Naive B cell (primary cell): ENCODE data around the gene STK32C. TPM values are rescaled to one million over a fixed set of nuclear protein-coding genes. Genes with fewer than 3 reads are reported as not detected.
A peak's percentile ranks its signal among the peaks of the same experiment; 100 is the strongest.

Experiments
- ATAC-seq, 2 donors: fragments of 150-1000 bp; cut with Tn5 transposase; 2 replicates each; pipeline ENCODE4 v1.10.0; 2021; ENCODE audit warnings: low read depth in 2 of 2, mild to moderate bottlenecking in 2 of 2, moderate library complexity in 2 of 2
- DNase-seq: peaks from one replicate; pipeline ENCODE4 v3.0.0; 2022
- H3K27ac Mint-ChIP-seq, 6 donors: one replicate each; pipeline ENCODE4 v1.8.0; 2020 to 2022; ENCODE audit warnings: mild to moderate bottlenecking in 6 of 6, mixed read lengths in 6 of 6, moderate library complexity in 5 of 6, inconsistent platforms in 2 of 6
- H3K27me3 Mint-ChIP-seq, 3 donors: one replicate each; pipeline ENCODE4 v1.8.0; 2021 to 2022; ENCODE audit warnings: mixed read lengths in 3 of 3, mild to moderate bottlenecking in 1 of 3
- H3K36me3 Mint-ChIP-seq, 2 donors: one replicate each; pipeline ENCODE4 v1.8.0; 2020 to 2022; ENCODE audit warnings: mixed read lengths in 2 of 2, inconsistent platforms in 1 of 2, mild to moderate bottlenecking in 1 of 2
- H3K4me1 Mint-ChIP-seq, 3 donors: one replicate each; pipeline ENCODE4 v1.8.0; 2020 to 2022; ENCODE audit warnings: mixed read lengths in 3 of 3, inconsistent platforms in 1 of 3, mild to moderate bottlenecking in 1 of 3, moderate library complexity in 1 of 3
- H3K4me3 Mint-ChIP-seq, 8 donors: one replicate each; pipeline ENCODE4 v1.8.0; 2020 to 2022; ENCODE audit warnings: mild to moderate bottlenecking in 8 of 8, mixed read lengths in 8 of 8, moderate library complexity in 8 of 8, inconsistent platforms in 2 of 8
- H3K9me3 Mint-ChIP-seq, 7 donors: one replicate each; pipeline ENCODE4 v1.8.0; 2020 to 2022; ENCODE audit warnings: mixed read lengths in 7 of 7, mild to moderate bottlenecking in 5 of 7, inconsistent platforms in 2 of 7, moderate library complexity in 1 of 7
- polyA plus RNA-seq, 6 donors: library from polyadenylated mRNA; unstranded; fragments of 300-500 nt; fragmentation: Illumina TruSeq; gene quantifications; one replicate each; pipeline ENCODE4 v1.2.3, GENCODE V29; 2021; ENCODE audit warnings: low read depth in 6 of 6

STK32C gene
- polyA plus RNA-seq, 6 donors from 2014 or later = 5.7 to 9.5 (median 7.2) TPM

- peaks cover 0 to 6% (median 1%) of the 10 kb centered on the region in 3 donors for H3K4me1 Mint-ChIP-seq
- H3K27me3 Mint-ChIP-seq = peaks cover 19 to 37% (median 22%) of the 10 kb centered on the region in 3 donors
- H3K36me3 Mint-ChIP-seq = peaks cover 0 to 8% of the 10 kb centered on the region in 2 donors
Observed at GRCh38 chr10:132192991-132193665, 114.6 kb downstream of the STK32C start.

GRCh38 chr10:132192076-132192975, 115.4 kb downstream of the STK32C start:
- Mint-ChIP-seq H3K36me3 (peaks cover 0 to 8% of the 10 kb centered on the region in 2 donors), H3K9me3 (peaks cover 0 to 6% (median 2%) of the 10 kb centered on the region in 7 donors), H3K4me1 (peaks cover 0 to 10% (median 6%) of the 10 kb centered on the region in 3 donors), H3K27ac (no peak overlapping the region), H3K27me3 (peaks cover 22 to 44% (median 27%) of the 10 kb centered on the region in 3 donors), H3K4me3 (no peak overlapping the region)
- no peak for DNase-seq
- ATAC-seq = no peak

More at GRCh38 chr10:132192991-132193665, 114.6 kb downstream of the STK32C start:
- ATAC-seq = no peak
- peaks cover 0 to 5% (median 2%) of the 10 kb centered on the region in 7 donors for H3K9me3 Mint-ChIP-seq
- no peak for DNase-seq
- no peak overlapping the region for H3K27ac Mint-ChIP-seq
- H3K4me3 Mint-ChIP-seq = peak overlapping the region in 1 of 8 donors; percentile 33

GRCh38 chr10:132189810-132190422, 117.8 kb downstream of the STK32C start:
- ATAC-seq (no peak), DNase-seq (no peak)
- peaks cover 0 to 11% (median 10%) of the 10 kb centered on the region in 3 donors for H3K4me1 Mint-ChIP-seq
- peaks cover 0 to 6% (median 4%) of the 10 kb centered on the region in 7 donors for H3K9me3 Mint-ChIP-seq
- peaks cover 25 to 50% (median 32%) of the 10 kb centered on the region in 3 donors for H3K27me3 Mint-ChIP-seq
- peaks cover 0 to 8% of the 10 kb centered on the region in 2 donors for H3K36me3 Mint-ChIP-seq
- peak overlapping the region in 1 of 8 donors; percentile 10 for H3K4me3 Mint-ChIP-seq
- H3K27ac Mint-ChIP-seq = no peak overlapping the region

- Mint-ChIP-seq H3K9me3 (peaks cover 0 to 8% (median 4%) of the 10 kb centered on the region in 7 donors), H3K4me3 (peak overlapping the region in 3 of 8 donors; percentile 59 to 89 (median 70)), H3K27ac (no peak overlapping the region), H3K27me3 (peaks cover 31 to 52% (median 41%) of the 10 kb centered on the region in 3 donors), H3K4me1 (peaks cover 0 to 15% (median 10%) of the 10 kb centered on the region in 3 donors), H3K36me3 (peaks cover 0 to 8% of the 10 kb centered on the region in 2 donors)
- ATAC-seq (no peak), DNase-seq (no peak)
Observed at GRCh38 chr10:132189016-132189415, 118.7 kb downstream of the STK32C start.

- Mint-ChIP-seq H3K27ac (peak overlapping the region in 1 of 6 donors; percentile 16), H3K36me3 (peaks cover 0 to 8% of the 10 kb centered on the region in 2 donors), H3K4me1 (peaks cover 0 to 15% (median 10%) of the 10 kb centered on the region in 3 donors), H3K9me3 (peaks cover 0 to 8% (median 4%) of the 10 kb centered on the region in 7 donors), H3K4me3 (peak overlapping the region in 5 of 8 donors; percentile 28 to 89 (median 70)), H3K27me3 (peaks cover 38 to 55% (median 47%) of the 10 kb centered on the region in 3 donors)
- no peak for ATAC-seq
- no peak for DNase-seq
Observed at GRCh38 chr10:132188331-132188730, 119.4 kb downstream of the STK32C start.

GRCh38 chr10:132187430-132188138, 120.2 kb downstream of the STK32C start:
- peaks cover 0 to 8% (median 4%) of the 10 kb centered on the region in 7 donors for H3K9me3 Mint-ChIP-seq
- H3K27ac Mint-ChIP-seq = no peak overlapping the region
- H3K27me3 Mint-ChIP-seq = peaks cover 43 to 56% (median 55%) of the 10 kb centered on the region in 3 donors
- DNase-seq = no peak
- no peak for ATAC-seq
- H3K4me1 Mint-ChIP-seq = peaks cover 0 to 15% (median 10%) of the 10 kb centered on the region in 3 donors
- H3K36me3 Mint-ChIP-seq = peaks cover 0 to 8% of the 10 kb centered on the region in 2 donors
- H3K4me3 Mint-ChIP-seq = peak overlapping the region in 7 of 8 donors; percentile 13 to 89 (median 60)

- ATAC-seq (peak; percentile 43 to 58), DNase-seq (no peak)
- peaks cover 0 to 8% of the 10 kb centered on the region in 2 donors for H3K36me3 Mint-ChIP-seq
- peaks cover 0 to 15% (median 10%) of the 10 kb centered on the region in 3 donors for H3K4me1 Mint-ChIP-seq
- peak within 1 kb of the TSS in 6 of 8 donors; percentile 26 to 89 (median 62) for H3K4me3 Mint-ChIP-seq
- H3K27me3 Mint-ChIP-seq = peaks cover 43 to 63% (median 55%) of the 10 kb centered on the region in 3 donors
- peaks cover 0 to 8% (median 4%) of the 10 kb centered on the region in 7 donors for H3K9me3 Mint-ChIP-seq
- no peak within 1 kb of the TSS for H3K27ac Mint-ChIP-seq
Observed at GRCh38 chr10:132186488-132187429, 121.0 kb downstream of the STK32C start, which contains the start of gene DPYSL4. Gene DPYSL4 (plus strand): TSS chr10:132186948. CDS start chr10:132187064, 116 bp downstream.

- Mint-ChIP-seq H3K27ac (no peak overlapping the region), H3K27me3 (peaks cover 46 to 63% (median 58%) of the 10 kb centered on the region in 3 donors)
Observed at GRCh38 chr10:132185601-132186487, 121.9 kb downstream of the STK32C start.

GRCh38 chr10:132184816-132185593, 122.7 kb downstream of the STK32C start:
- H3K27ac Mint-ChIP-seq = peak overlapping the region in 1 of 6 donors; percentile 70
- peaks cover 0 to 6% (median 0%) of the 10 kb centered on the region in 7 donors for H3K9me3 Mint-ChIP-seq
- H3K4me3 Mint-ChIP-seq = peak overlapping the region in 7 of 8 donors; percentile 24 to 78 (median 64)
- peaks cover 0 to 8% of the 10 kb centered on the region in 2 donors for H3K36me3 Mint-ChIP-seq
- H3K4me1 Mint-ChIP-seq = peaks cover 0 to 15% (median 10%) of the 10 kb centered on the region in 3 donors
- no peak for ATAC-seq
- no peak for DNase-seq
- H3K27me3 Mint-ChIP-seq = peaks cover 49 to 58% (median 57%) of the 10 kb centered on the region in 3 donors

More at GRCh38 chr10:132185601-132186487, 121.9 kb downstream of the STK32C start:
- H3K36me3 Mint-ChIP-seq = peaks cover 0 to 8% of the 10 kb centered on the region in 2 donors
- peaks cover 0 to 15% (median 10%) of the 10 kb centered on the region in 3 donors for H3K4me1 Mint-ChIP-seq
- peak overlapping the region in 6 of 8 donors; percentile 15 to 74 (median 45) for H3K4me3 Mint-ChIP-seq
- ATAC-seq (peak; percentile 77 to 82), DNase-seq (peak; percentile 39)
- peaks cover 0 to 8% (median 4%) of the 10 kb centered on the region in 7 donors for H3K9me3 Mint-ChIP-seq

GRCh38 chr10:132183046-132183445, 124.7 kb downstream of the STK32C start:
- Mint-ChIP-seq H3K4me1 (peaks cover 0 to 8% (median 8%) of the 10 kb centered on the region in 3 donors), H3K4me3 (no peak overlapping the region), H3K9me3 (peaks cover 0 to 3% (median 0%) of the 10 kb centered on the region in 7 donors), H3K27me3 (peaks cover 41 to 54% (median 52%) of the 10 kb centered on the region in 3 donors), H3K36me3 (no peaks in the 10 kb centered on the region), H3K27ac (no peak overlapping the region)
- DNase-seq (no peak), ATAC-seq (no peak)
